ENCODE measurements around the gene GTF2A1L. TPM values are rescaled to one million over a fixed set of nuclear protein-coding genes. Genes with fewer than 3 reads are reported as not detected.
A peak's percentile ranks its signal among the peaks of the same experiment; 100 is the strongest.
"Not testable (repeated sequence)": the region's sequence is repeated elsewhere in the genome, so short reads cannot be mapped to it uniquely, and the experiment has no call there.

The GTF2A1L gene, protein sequence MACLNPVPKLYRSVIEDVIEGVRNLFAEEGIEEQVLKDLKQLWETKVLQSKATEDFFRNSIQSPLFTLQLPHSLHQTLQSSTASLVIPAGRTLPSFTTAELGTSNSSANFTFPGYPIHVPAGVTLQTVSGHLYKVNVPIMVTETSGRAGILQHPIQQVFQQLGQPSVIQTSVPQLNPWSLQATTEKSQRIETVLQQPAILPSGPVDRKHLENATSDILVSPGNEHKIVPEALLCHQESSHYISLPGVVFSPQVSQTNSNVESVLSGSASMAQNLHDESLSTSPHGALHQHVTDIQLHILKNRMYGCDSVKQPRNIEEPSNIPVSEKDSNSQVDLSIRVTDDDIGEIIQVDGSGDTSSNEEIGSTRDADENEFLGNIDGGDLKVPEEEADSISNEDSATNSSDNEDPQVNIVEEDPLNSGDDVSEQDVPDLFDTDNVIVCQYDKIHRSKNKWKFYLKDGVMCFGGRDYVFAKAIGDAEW
- 1.5 TPM for total RNA-seq

DNA sequence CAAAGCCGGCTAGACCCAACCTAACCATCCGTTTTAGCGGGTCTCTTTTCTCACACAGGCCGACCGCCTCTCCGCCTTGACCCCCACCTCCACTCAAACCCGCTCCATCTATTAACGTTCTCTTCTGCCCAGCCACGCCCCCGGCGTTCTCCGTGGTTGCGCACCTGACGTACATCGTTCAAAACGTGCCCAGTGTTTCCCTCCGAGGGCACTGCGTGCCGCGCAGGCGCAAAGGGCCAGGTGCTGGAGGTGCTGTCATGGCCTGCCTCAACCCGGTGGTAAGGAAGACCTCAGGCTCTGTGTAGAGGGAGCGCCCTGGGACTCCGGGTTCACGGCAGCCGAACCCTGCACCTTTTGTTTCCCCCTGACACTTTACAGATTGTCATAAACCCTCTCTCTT is at the start of gene GTF2A1L:
GTF2A1L (plus strand) TSS at position 239 of the 400 bp plus-strand sequence; CDS start at position 258, 19 bp downstream.
- no peak for DNase-seq

DNA sequence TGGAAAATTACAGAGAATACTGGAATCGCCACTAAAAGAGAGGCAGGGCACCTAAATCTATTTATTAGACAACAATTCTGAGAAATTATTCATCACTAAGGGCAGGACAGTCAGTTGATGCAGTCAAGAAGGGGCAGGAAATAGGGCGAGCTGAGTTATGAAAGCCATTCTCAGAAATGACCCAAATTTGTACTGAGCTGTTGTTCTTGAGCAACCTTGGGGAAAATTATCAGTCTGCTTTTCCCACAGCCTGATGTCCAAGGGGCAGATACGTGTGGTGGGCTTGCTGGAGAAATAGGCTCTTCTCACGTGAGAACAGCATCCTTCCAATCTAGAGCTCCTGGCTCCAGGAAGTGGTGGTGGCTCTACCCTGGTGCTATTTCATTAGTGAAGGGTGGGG is 49.1 kb upstream of the GTF2A1L start:
- no peak for DNase-seq

DNA sequence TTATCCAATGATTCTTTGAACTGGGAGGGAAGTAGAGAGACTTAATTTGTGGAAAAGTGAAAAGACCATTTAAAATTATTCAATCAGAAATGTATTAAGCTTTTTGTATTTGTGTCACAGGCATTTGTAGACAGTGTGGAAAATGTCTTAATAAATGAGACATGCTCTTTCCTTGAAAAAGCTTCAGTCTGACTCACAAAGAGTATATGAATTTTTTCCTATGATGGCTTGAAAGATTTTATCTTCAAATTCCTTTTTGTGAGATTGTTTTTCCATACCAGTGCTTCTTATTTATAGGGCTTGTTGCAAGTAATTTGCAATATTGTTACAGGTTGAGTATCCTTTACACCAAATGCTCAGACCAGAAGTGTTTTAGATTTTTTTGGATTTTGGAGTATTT is 48.2 kb upstream of the GTF2A1L start:
- no peak for DNase-seq

DNA sequence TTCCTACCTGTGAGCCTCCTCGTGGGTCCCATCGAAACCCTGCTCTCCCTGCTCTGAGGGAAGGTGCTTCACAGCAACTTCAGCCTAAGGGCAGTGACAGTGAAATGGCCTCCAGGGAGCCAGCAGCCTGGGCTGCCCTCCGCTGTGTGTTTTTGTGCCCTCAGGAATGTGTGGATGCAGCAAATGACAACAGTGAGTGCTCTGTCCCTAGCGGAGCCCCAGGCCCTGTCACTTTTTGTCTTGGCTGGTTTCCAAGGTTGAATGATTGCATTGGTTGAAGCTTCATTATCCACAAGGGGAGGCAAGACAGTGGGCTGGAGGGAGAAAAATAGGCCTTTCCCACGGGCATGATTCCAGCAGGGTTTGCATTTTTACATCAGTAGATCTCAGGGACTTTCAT is 44.8 kb upstream of the GTF2A1L start:
- no peak for DNase-seq

DNA sequence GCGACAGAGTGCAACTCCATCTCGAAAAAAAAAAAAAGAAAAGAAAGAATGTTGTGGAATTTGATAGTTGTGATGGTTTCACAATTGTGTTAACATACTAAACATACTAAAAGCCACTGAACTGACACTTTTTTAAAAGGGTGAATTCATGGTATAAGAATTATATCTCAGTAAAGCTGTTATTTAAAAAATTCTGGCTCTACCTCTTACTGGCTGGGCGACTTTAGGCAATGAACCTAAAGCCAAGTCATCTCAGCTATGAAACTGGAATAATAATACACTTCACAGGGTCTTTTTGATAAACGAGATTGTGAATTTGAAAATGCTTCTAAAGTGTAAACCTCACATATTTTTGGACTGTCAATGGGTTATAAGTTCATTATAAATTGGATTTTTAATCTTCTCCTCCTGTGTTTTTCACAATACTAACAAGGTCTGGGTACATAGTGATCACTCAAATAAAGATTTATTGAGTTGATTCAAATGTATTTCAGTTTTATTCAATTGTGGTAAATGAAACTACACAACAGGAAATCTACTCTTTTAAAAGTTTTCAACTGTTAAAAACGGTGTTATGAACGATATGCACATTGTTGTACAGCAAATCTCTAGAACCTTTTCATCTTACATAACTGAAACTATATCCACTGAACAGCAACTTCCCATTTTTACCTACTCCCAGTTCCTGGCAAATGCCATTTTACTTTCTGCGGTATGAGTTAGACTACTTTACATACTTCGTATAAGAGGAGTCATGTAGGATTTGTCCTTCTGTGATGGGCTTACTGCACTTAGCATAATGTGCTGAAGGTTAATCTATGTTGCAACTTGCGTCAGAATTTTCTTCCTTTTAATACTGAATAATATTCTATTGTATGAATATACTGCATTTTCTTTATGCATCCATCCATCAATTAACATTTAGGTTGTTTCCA is 43.0 kb upstream of the GTF2A1L start:
- DNase-seq = no peak

DNA sequence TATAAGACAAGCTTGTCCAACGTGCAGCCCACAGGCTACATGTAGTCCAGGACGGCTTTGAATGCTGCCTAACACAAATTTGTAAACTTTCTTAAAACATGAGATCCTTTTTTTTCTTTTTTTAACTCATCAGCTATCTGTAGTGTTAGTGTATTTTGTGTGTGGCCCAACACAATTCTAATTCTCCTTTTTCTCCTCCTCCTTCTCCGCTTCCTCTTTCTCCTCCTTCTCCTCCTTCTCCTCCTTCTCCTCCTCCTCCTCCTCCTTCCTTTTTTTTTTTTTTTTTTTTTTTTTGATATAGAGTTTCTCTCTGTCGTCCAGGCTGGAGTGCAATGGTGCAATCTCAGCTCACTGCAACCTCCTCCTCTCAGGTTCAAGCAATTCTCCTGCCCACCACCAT is 39.3 kb upstream of the GTF2A1L start:
- no peak for DNase-seq

DNA sequence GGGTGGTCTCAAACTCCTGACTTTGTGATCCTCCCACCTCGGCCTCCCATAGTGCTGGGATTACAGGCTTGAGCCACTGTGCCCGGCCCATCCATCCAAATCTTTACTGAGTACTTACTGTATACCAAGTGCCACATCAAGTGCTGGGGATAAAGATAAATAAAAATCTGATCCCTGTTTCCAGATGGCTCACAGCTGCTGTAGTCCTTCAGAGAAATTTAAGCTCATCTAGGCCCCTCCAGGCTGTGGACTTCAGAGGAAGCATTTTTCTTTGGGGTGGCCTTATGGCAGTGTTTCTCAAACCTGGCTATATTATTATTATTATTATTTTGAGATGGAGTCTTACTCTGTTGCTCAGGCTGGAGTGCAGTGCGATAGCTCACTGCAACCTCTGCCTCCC is 33.7 kb upstream of the GTF2A1L start:
- DNase-seq = no peak

DNA sequence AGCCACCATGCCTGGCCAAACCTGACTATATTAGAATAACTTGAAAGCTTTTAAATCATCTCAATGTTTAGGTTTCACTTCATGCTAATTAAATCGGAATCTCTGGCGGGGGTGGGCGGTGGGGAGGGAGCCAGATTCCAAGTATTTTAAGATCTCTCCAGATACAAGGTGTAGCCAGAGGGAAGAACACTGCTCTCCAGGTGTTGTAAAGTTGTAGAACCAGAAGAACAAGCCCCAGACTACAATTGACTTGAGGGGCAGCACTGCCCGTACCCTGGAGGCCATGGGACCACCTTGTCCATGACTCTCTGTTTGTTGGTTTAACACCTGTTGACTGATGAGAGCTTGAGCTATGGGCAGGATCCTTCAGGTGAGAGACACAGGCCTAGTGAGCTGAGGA is 33.1 kb upstream of the GTF2A1L start:
- DNase-seq = no peak

DNA sequence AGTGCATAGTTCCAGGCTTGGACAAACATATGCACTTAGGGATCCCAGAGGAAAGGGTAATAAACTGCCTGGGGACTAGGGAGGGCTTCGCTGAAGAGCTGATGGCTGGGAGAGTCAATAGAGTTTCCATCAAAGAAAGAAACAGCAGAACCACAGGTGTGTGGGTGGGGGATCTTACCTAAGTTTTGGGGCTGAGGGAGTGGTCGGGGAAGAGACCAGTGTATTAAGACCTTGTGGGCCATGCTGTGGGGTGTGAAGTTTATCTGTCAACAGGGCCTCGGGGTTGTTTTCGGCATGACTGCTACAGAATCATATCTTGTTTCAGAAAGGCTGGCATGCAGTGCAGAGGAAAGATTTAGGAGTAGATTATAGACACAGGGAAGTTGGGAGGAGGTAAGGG is 31.2 kb upstream of the GTF2A1L start:
- no peak for DNase-seq

DNA sequence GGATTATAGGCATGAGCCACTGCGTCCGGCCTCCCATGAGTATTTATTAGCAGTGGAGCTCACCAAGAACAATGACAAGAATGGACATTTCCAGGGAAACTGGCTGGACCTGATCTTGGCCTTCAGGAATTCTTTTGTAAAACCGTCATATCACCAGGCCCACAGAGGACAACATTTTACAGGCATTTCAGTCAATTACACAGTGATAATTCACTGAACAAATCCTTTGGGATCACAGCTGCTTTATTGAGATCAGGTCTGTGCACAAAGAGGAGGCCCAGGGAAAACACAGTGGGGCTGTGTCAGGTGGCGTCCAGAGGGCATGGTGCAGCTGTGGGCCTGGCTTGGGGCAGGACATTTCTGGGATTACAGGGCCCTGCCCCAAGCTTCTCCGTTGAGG is 30.1 kb upstream of the GTF2A1L start:
- DNase-seq = no peak

DNA sequence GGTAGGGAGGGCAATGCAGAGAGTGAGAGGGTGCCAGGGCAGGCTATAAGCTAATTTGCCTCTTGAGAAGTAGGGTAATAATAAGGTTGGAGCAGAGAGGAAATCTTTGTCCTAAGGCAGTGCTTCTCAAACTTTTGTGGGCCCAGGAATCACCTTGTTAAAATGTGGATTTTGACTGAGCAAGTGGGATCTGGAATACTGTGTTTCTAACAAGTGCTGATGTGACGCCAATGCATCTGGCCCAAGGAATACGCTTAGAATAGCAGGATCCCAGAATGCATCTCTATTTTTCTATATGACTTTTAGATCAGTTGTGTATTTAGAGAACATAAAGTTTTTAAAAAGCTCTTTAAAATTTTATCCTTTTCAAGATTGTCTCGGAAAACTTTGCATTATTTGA is 29.7 kb upstream of the GTF2A1L start:
- no peak for DNase-seq

DNA sequence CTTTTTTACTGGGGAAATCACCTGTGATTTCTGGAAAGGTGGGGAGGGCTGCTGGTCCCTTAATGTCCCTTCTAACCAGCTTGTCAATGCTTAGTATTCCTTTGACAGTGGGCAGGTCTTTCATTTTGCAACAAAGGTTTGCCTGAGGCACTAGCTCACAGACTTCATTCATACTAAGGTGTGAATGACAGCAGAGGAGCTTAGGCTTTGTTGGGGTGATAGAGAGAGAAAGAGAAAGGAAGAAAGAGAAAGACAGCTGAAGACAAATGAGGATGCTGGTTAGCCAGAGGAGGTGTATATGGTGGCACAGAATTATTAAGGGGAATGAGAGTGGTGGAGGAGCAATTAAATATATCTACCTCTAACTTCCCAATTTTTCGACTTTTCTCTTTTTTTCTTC is 28.9 kb upstream of the GTF2A1L start:
- DNase-seq = no peak

DNA sequence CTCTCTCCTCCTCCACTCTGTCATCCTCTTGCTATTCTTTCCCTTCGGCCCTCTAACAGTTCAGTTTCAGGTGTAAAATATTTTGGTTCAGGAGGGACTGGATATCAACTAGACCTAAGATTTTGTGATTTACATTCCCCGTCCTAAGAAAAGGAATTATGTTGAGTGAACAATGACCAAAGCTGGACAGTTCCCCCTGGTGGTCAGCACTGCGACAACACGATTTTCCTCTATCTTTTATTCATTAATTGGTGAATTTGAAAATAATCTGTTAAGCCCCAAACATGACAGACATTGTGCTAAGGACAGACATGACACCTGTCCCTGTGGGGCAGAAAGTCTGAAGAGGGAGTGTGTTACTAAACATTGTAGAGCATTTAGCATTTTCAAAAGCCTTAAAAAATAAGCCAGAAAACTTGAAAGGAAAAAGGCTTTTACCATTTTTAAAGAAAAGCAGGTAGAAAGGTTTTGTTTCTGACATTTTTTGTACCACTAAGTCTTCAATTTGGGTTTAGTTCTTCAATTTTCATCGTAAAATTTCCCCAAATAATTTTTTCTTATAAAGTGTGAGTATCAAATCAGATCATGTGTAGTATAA is 28.4 kb upstream of the GTF2A1L start:
- DNase-seq = peak; percentile 7

DNA sequence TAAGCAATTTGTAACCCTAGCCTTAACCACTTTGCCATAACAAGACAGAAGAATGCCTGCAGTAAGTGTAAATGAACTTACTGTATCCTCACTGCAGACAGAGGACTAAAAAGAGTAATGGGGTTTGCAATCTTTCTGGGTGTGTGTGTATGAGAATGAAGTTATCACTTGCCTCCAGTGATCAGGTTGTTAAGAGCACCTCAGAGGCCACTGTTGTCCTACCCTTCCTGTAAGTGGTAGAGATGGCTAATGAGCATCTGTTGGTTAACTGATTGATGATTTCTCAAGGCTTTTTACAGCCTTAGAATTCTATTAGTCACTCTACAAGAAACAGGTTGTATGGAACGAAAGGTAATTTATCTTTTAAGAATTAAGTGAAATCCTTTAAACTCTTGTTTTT is 27.6 kb upstream of the GTF2A1L start:
- DNase-seq = no peak

DNA sequence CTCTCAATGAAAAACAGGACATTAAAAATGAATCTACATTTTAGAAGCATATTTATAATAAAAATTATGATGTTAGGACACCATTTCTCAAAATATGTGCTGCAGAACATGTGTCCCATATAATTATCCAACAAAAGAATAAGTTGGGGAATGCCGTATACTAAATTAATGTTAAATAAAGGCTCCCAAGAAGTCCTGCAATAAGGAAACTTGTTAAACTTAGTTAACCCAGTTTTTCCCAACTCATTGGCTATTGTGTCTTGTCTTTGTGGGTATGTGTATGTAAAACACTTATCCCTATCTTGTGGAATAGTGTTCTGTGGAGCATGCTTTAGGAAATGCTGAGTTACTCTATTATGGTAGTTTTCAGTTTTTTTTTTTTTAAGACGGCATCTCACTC is 25.6 kb upstream of the GTF2A1L start:
- no peak for DNase-seq

DNA sequence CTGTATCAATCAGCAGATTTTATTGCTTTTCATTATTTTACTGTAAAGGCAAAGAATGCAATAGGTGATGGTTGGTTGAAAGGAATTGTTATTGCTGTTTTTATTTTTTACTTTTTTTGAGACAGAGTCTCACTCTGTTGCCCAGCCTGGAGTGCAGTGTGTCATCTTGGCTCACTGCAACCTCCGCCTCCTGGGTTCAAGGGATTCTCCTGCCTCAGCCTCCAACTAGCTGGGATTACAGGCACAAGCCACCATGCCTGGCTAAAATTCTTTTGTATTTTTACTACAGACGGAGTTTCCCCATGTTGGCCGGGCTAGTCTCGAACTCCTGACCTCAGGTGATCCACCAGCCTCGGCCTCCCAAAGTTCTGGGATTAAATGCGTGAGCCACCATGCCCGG is 20.9 kb upstream of the GTF2A1L start:
- DNase-seq = not testable (repeated sequence)

DNA sequence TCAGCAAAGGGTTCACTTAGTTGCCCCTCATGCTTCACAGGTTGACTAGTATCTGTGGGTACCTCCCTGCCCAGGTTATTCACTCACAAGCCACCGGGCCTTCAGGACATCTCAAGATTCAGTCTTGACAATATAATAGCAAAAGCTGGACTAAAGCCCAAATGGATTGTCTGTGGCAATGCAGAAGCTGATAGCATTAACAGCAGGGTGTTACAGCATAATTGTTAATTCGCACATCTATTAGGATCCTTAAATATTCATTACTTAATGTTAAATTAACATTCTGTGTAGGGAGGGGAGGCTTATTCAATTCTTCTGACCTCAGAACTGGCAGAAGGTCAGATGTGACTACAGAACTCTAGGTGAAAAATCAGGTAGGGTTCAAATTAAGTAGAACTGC is 20.2 kb upstream of the GTF2A1L start:
- no peak for DNase-seq

DNA sequence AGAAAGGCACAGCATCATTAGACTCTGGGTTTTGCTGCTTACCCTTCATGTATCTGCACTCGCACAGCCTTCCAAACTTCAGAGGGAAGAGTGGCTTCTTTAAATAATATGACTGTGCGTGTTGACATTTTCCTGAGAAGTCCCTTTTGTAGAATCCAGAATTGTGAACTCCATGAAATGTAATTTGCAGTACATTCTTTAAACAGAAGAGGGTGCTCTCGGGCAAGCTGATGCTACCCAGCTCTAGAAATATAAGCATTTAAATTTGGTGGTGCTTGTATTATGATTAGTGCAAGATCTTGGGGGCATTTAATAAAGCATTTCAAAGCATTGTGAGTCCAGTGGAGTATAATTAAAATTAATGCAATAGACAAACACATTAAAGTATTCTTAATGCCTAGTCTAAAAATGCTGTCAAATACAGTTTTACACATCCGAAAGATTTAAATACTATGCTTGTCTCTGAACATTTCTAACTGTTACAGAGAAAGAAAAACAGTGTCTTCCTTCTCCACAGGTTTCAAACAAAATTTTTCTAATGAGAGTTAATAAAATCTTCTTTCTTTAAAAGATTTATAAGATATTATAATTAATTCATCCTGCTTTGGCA is 17.3 kb upstream of the GTF2A1L start:
- DNase-seq = peak; percentile 33

DNA sequence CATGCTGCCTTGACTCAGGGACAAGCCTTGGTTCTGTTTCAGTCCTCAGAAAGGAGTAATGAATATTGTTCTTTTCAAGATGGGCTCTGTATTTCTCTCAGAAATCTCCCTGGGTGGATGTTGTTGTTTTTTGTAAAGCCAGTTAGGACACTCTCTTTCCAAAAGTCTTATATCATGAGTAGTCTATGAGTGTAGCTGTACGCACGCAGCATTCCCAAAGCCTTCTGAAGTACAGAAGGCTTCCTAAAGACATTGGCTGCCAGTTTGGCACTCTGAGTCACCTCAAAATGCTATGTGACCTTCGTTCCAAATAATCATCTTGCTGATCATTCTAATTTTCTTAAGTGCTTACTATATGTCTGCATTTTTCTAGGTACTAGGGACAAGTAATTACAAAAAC is 16.7 kb upstream of the GTF2A1L start:
- DNase-seq = no peak

DNA sequence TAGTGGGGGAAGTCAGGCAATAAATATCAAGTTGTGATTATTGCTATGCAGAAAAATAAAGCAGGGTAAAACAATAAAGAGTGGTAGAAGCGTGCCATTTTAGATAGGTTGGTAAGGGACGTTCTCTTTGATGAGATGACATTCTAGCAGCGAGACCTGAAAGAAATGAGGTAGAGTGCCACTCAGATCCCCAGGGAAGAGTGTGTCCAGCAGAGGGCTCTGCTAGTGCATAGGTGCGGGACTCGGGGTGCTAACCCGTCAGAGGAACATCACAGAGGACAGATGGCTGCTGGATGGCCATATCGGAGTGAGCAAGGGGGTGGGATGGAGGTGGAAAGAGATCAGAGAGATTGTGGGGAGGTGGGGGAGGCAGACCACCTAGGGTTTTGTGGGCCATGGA is 16.3 kb upstream of the GTF2A1L start:
- DNase-seq = no peak

DNA sequence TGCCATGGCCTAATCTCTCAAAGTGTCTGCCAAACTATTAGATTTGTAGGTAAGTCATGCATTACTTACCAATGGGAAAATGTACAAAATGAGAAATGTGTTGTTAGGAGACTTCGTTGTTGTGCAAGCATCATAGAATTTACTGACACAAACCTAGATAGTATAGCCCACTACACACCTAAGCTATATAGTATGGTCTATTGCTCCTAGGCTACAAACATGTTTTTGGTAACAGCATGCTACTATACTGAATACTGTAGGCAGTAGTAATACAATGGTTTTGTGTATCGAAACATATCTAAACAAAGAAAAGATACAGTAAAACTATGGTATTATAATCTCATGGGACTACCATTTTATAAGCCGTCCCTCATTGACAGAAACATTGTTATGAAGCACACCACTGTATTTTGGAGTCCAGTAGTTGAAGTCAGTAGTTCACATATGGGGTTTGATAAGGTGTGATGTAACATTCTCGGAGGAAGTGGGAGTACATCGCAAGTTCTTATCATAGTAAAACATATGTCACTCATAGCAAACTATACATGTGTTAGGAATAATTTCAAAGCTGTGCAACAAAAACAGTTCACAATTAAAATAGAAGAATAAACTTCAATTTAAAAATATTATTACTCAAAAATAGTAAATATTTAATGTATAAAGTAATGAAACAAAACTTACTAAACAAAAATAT is 12.0 kb upstream of the GTF2A1L start:
- DNase-seq = no peak

Data from skin of body (tissue), 2 donors.